ENCODE measurements around the gene IL16.

IL16 gene

GRCh38 chr15:81358248-81358647 lies 161.6 kb downstream of the IL16 start:
- no peak overlapping the region for H3K4me3 ChIP-seq (ENCODE audit: low read depth, low read length)
- H3K36me3 ChIP-seq, result no peaks in the 10 kb centered on the region
- H3K4me1 ChIP-seq, result no peaks in the 10 kb centered on the region
- DNase-seq, result no peak
- H3K9me3 ChIP-seq, result no peaks in the 10 kb centered on the region
- no peak for TF ChIP-seq CTCF (IDR thresholded peaks at IDR 0.05; ENCODE audit: low read depth, low read length)
- peaks cover 15% of the 10 kb centered on the region for H3K27me3 ChIP-seq

GRCh38 chr15:81360491-81360890 lies 163.8 kb downstream of the IL16 start:
- DNase-seq, result no peak
- no peak for TF ChIP-seq CTCF (IDR thresholded peaks at IDR 0.05; ENCODE audit: low read depth, low read length)
- peaks cover 15% of the 10 kb centered on the region for H3K27me3 ChIP-seq
- H3K36me3 ChIP-seq, result no peaks in the 10 kb centered on the region
- H3K4me3 ChIP-seq (ENCODE audit: low read depth, low read length), result no peak overlapping the region
- H3K4me1 ChIP-seq, result no peaks in the 10 kb centered on the region
- no peaks in the 10 kb centered on the region for H3K9me3 ChIP-seq

- no peaks in the 10 kb centered on the region for H3K4me1 ChIP-seq
- DNase-seq, result no peak
- H3K4me3 ChIP-seq (ENCODE audit: low read depth, low read length), result no peak overlapping the region
- peaks cover 15% of the 10 kb centered on the region for H3K27me3 ChIP-seq
- no peaks in the 10 kb centered on the region for H3K36me3 ChIP-seq
- H3K9me3 ChIP-seq, result no peaks in the 10 kb centered on the region
- TF ChIP-seq CTCF (IDR thresholded peaks at IDR 0.05; ENCODE audit: low read depth, low read length), result no peak
Observed at GRCh38 chr15:81361891-81362290, 165.2 kb downstream of the IL16 start.

- no peaks in the 10 kb centered on the region for H3K36me3 ChIP-seq
- H3K27me3 ChIP-seq, result peaks cover 15% of the 10 kb centered on the region
- H3K4me1 ChIP-seq, result no peaks in the 10 kb centered on the region
- no peak for TF ChIP-seq CTCF (IDR thresholded peaks at IDR 0.05; ENCODE audit: low read depth, low read length)
- no peaks in the 10 kb centered on the region for H3K9me3 ChIP-seq
- DNase-seq, result no peak
- H3K4me3 ChIP-seq (ENCODE audit: low read depth, low read length), result no peak overlapping the region
Observed at GRCh38 chr15:81362790-81363189, 166.1 kb downstream of the IL16 start.

GRCh38 chr15:81363276-81363675 lies 166.6 kb downstream of the IL16 start:
- H3K9me3 ChIP-seq, result no peaks in the 10 kb centered on the region
- TF ChIP-seq CTCF (IDR thresholded peaks at IDR 0.05; ENCODE audit: low read depth, low read length), result no peak
- H3K4me1 ChIP-seq, result no peaks in the 10 kb centered on the region
- no peaks in the 10 kb centered on the region for H3K36me3 ChIP-seq
- DNase-seq, result no peak
- H3K27me3 ChIP-seq, result peaks cover 15% of the 10 kb centered on the region
- no peak overlapping the region for H3K4me3 ChIP-seq (ENCODE audit: low read depth, low read length)
